HepG2 (cell line): ENCODE data around the gene TGFA. TPM values are rescaled to one million over a fixed set of nuclear protein-coding genes. Genes with fewer than 3 reads are reported as not detected.
A peak's percentile ranks its signal among the peaks of the same experiment; 100 is the strongest.

Experiments used
- ATAC-seq: fragments of 200-7000 bp; cut with Tn5 transposase; 3 replicates; pipeline ENCODE4 v1.9.1; 2020; ENCODE audit warnings: mild to moderate bottlenecking, moderate library complexity
- BruUV-seq: library from RNA; stranded (reverse); fragments of 400-500 nt; replicated peaks from 2 replicates; lab custom pipeline; 2021; lab: Mats Ljungman, UMichigan
- CTCF ChIA-PET: fragments of 300-600 bp; formaldehyde crosslinking; extraction: SDS; loops from one replicate; lab custom pipeline; 2021; ENCODE audit warnings: low total read pairs, inconsistent platforms, low intra/inter-chr PET ratio; lab: Yijun Ruan, JAX
- POLR2A ChIA-PET: fragments of 350-600 bp; sonication (Branson Sonifier 250); formaldehyde crosslinking; loops from one replicate; lab custom pipeline; 2020; ENCODE audit warnings: antibody characterized with exemption, inconsistent platforms; lab: Yijun Ruan, JAX
- DNase-seq: peaks from one replicate; pipeline ENCODE4 v3.0.0-alpha.2; 2015; ENCODE audit warnings: low spot score
- FAIRE-seq: peaks from 3 replicates; lab custom pipeline; 2011; peaks lifted over from hg19 to GRCh38; lab: Jason Lieb, UNC
- H2AFZ ChIP-seq: one replicate; pipeline ENCODE4 v1.6.1; 2011; ENCODE audit warnings: low read length, inconsistent platforms
- H3K27ac ChIP-seq: fragments of 300-600 bp; 3 replicates; pipeline ENCODE4 v1.8.0; 2011; ENCODE audit warnings: mixed run types, mild to moderate bottlenecking, mixed read lengths, low read length, inconsistent platforms; ENCODE audit not compliant: insufficient read depth; ENCODE audit errors: extremely low read length
- H3K27me3 ChIP-seq, 2 experiments: fragments of 200-600 bp in 1 of 2; 2 replicates in 1 of 2; 3 replicates in 1 of 2; pipeline versions ENCODE4 v1.6.0 to v1.8.0; 2011; ENCODE audit warnings: low read length in 2 of 2, mild to moderate bottlenecking in 2 of 2, moderate library complexity in 2 of 2, inconsistent platforms in 1 of 2; ENCODE audit not compliant: insufficient read depth in 2 of 2, control insufficient read depth in 1 of 2
- H3K36me3 ChIP-seq, 2 experiments: fragments of 200-600 bp in 1 of 2; replicated peaks in 1 of 2; 2 replicates in 1 of 2; 3 replicates in 1 of 2; pipeline versions ENCODE4 v1.5.1 to v1.8.0; 2011; ENCODE audit warnings: low read length in 2 of 2, inconsistent platforms in 1 of 2; ENCODE audit not compliant: insufficient read depth in 2 of 2, control insufficient read depth in 1 of 2
- H3K4me1 ChIP-seq: 2 replicates; pipeline ENCODE4 v1.5.1; 2012; ENCODE audit warnings: low read length, inconsistent platforms; ENCODE audit not compliant: insufficient read depth
- H3K4me2 ChIP-seq: 2 replicates; pipeline ENCODE4 v1.6.0; 2011; ENCODE audit warnings: low read depth, low read length, inconsistent platforms
- H3K4me3 ChIP-seq, 3 experiments: fragments of 200-600 bp in 1 of 3; sonication (generic), shearing (Covaris generic) in 1 of 3; replicated peaks in 1 of 3; 2 replicates each; pipeline ENCODE4 v1.5.1; 2011 to 2016; ENCODE audit warnings: low read length in 3 of 3, inconsistent platforms in 2 of 3, low read depth in 2 of 3, mild to moderate bottlenecking in 2 of 3, control low read depth in 1 of 3, mixed read lengths in 1 of 3; ENCODE audit not compliant: insufficient read depth in 1 of 3
- H3K79me2 ChIP-seq: one replicate; pipeline ENCODE4 v1.6.1; 2011; ENCODE audit warnings: low read length, inconsistent platforms; ENCODE audit not compliant: insufficient read depth
- H3K9ac ChIP-seq: 2 replicates; pipeline ENCODE4 v1.6.0; 2011; ENCODE audit warnings: mild to moderate bottlenecking, low read depth, low read length, inconsistent platforms; ENCODE audit not compliant: insufficient read depth
- H3K9me3 ChIP-seq: 2 replicates; pipeline ENCODE4 v1.5.1; 2012; ENCODE audit warnings: mild to moderate bottlenecking, low read length
- H4K20me1 ChIP-seq: 2 replicates; pipeline ENCODE4 v1.6.0; 2011; ENCODE audit warnings: inconsistent platforms, mild to moderate bottlenecking, low read length, moderate library complexity; ENCODE audit not compliant: insufficient read depth
- GATAD2A ChIP-seq: IDR thresholded peaks from 2 replicates; pipeline ENCODE4 v1.6.1; 2016
- HOXA7 ChIP-seq: sonication (generic); formaldehyde crosslinking; IDR thresholded peaks from 2 replicates; pipeline ENCODE4 v1.8.1; 2022; ENCODE audit warnings: mild to moderate bottlenecking, missing genetic modification reagents, moderate library complexity
- LCORL ChIP-seq, 2 experiments: fragments of 450-650 bp in 1 of 2; sonication (generic) in 1 of 2; formaldehyde crosslinking in 1 of 2; IDR thresholded peaks; 2 replicates each; pipeline versions ENCODE4 v1.5.0 to v1.6.1; 2017 to 2020; ENCODE audit warnings: antibody characterized with exemption in 1 of 2, missing genetic modification reagents in 1 of 2
- MTF1 ChIP-seq: sonication (generic); formaldehyde crosslinking; IDR thresholded peaks from 2 replicates; pipeline ENCODE4 v1.5.0; 2020; ENCODE audit warnings: missing genetic modification reagents
- PHF20 ChIP-seq: sonication (generic); formaldehyde crosslinking; IDR thresholded peaks from 2 replicates; pipeline ENCODE4 v1.5.0; 2020; ENCODE audit warnings: mild to moderate bottlenecking, missing genetic modification reagents
- PTBP1 ChIP-seq: fragments of 200-400 bp; formaldehyde crosslinking; IDR thresholded peaks from 2 replicates; pipeline ENCODE4 v1.6.1; 2018; ENCODE audit warnings: low read length, low read depth; ENCODE audit not compliant: poor library complexity, severe bottlenecking
- REL ChIP-seq: sonication (generic); formaldehyde crosslinking; conservative IDR thresholded peaks from 2 replicates; pipeline ENCODE4 v1.8.0; 2022; ENCODE audit warnings: mild to moderate bottlenecking, missing genetic modification reagents, moderate library complexity
- SAP130 ChIP-seq: IDR thresholded peaks from 2 replicates; pipeline ENCODE4 v1.6.1; 2016; ENCODE audit warnings: low read depth
- SP4 ChIP-seq: sonication (generic); formaldehyde crosslinking; IDR thresholded peaks from 2 replicates; pipeline ENCODE4 v1.8.1; 2023; ENCODE audit warnings: mild to moderate bottlenecking, missing genetic modification reagents
- ZNF367 ChIP-seq: sonication (generic); formaldehyde crosslinking; IDR thresholded peaks from 2 replicates; pipeline ENCODE4 v1.4.0; 2020; ENCODE audit warnings: missing genetic modification reagents, borderline replicate concordance
- ZNF713 ChIP-seq: sonication (generic); formaldehyde crosslinking; IDR thresholded peaks from 2 replicates; pipeline ENCODE4 v1.4.0; 2020; ENCODE audit warnings: mild to moderate bottlenecking, missing genetic modification reagents
- WGBS: methylation state at CpG from one replicate; pipeline ENCODE4 v1.1.6; 2017; ENCODE audit warnings: low lambda C conversion rate; 5-methylcytosine and 5-hydroxymethylcytosine counted together
- in situ Hi-C: cut with HindIII; loops from 2 replicates; pipeline ENCODE4 v1.10.0; 2017; ENCODE audit warnings: low pct_unique_long_range_greater_than_20kb; ENCODE audit not compliant: extremely low pct_ligation_motif_present
- intact Hi-C: fragments of 100-400 bp; cut with micrococcal nuclease; formaldehyde crosslinking; loops from one replicate; pipeline ENCODE4 v1.10.0; 2022; ENCODE audit not compliant: unreplicated experiment
- polyA plus RNA-seq, 8 experiments: library from polyadenylated mRNA; depleted of rRNA in 3 of 8; stranded (reverse) in 7 of 8; unstranded in 1 of 8; fragments of >200 nt; fragmentation: Illumina TruSeq in 4 of 8; extraction: Trizol in 4 of 8; gene quantifications; 2 replicates each; pipeline versions ENCODE4 v1.2.1 to v1.2.3, GENCODE V29; 2011 to 2016; ENCODE audit warnings: low read depth in 4 of 8, missing spikeins in 1 of 8, mixed read lengths in 1 of 8; ENCODE audit not compliant: insufficient read depth in 1 of 8
- total RNA-seq, 5 experiments: library from RNA; depleted of rRNA; stranded (reverse); fragments of >200 nt; fragmentation: Illumina TruSeq; extraction: Trizol; gene quantifications; 2 replicates each; pipeline ENCODE4 v1.2.3, GENCODE V29; 2016; ENCODE audit warnings: low read depth in 1 of 5
- TF ChIP-seq, protein P1 (sequence below): sonication (generic); formaldehyde crosslinking; IDR thresholded peaks from 2 replicates; pipeline ENCODE4 v1.8.1; 2023; ENCODE audit warnings: mild to moderate bottlenecking, missing genetic modification reagents, borderline replicate concordance
- TF ChIP-seq, protein P2 (sequence below): IDR thresholded peaks from 2 replicates; pipeline ENCODE4 v1.4.0; 2020; ENCODE audit warnings: mild to moderate bottlenecking, missing genetic modification reagents
- TF ChIP-seq, protein P3 (sequence below): sonication (generic); formaldehyde crosslinking; IDR thresholded peaks from 2 replicates; pipeline ENCODE4 v1.9.0; 2021; ENCODE audit warnings: missing genetic modification reagents, borderline replicate concordance
- TF ChIP-seq, protein P4 (sequence below): sonication (generic); formaldehyde crosslinking; conservative IDR thresholded peaks from 2 replicates; pipeline ENCODE4 v1.4.0; 2020; ENCODE audit warnings: missing genetic modification reagents

TGFA gene
- total and polyA plus RNA-seq, 2 of the 13 experiments (the other 11 are each of a cell fraction or from before 2014, with no cell fraction given), result 7.8 to 15.3 TPM

DNA sequence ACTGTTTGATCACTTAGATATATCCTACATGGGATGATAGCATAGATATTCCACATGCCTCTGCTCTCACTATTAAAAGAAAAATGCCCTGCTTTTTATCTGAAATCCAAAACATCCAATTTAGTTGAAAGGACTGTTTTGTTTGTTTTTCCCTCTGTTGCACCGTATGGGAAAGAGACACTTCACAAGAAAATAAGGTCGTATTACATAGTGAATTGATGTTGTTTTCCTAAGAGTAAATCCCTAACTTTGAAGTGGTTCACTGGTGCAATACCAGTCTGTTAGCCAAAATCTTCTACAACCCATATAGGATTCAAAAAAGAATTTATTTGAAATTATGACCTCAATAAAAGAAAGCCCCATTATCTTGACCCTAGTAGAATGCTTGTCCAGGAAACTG, 18.1 kb downstream of the TGFA start:
- DNase-seq, result peak; percentile 41
- no peaks in the 10 kb centered on the region for H3K36me3 ChIP-seq
- ChIA-PET POLR2A (interaction anchor here (0.8 kb wide), 1 partner anchor 17 kb away, joined by 3 read pairs; no protein-coding TSS in a partner anchor), CTCF (no interaction called here)
- no peak for FAIRE-seq
- peaks cover 26% of the 10 kb centered on the region for H3K79me2 ChIP-seq
- no peak overlapping the region for H2AFZ ChIP-seq
- H3K4me1 ChIP-seq, result peaks cover 46% of the 10 kb centered on the region
- H3K27ac ChIP-seq, result no peak overlapping the region
- H3K4me3 ChIP-seq, result no peak overlapping the region
- BruUV-seq, result no TSS peak
- peaks cover 10% of the 10 kb centered on the region; the same call in 1 of the 2 replicates for H3K9me3 ChIP-seq
- H3K4me2 ChIP-seq, result no peak overlapping the region
- intact Hi-C loops (no loop called here), in situ Hi-C loops (no loop called here)
- H4K20me1 ChIP-seq, result no peaks in the 10 kb centered on the region
- no peak overlapping the region for H3K9ac ChIP-seq
- H3K27me3 ChIP-seq, result no peaks in the 10 kb centered on the region
- 3% methylated on average over 2 of the region's 2 CpGs for WGBS
- no peak; the same call in 2 of the 3 replicates for ATAC-seq
- TF ChIP-seq, protein P1, sequence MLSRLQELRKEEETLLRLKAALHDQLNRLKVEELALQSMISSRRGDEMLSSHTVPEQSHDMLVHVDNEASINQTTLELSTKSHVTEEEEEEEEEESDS (CRISPR knock-in tag), result no peak
- no peak for TF ChIP-seq REL
- no peak for TF ChIP-seq HOXA7 (CRISPR knock-in tag)
- no peak for TF ChIP-seq PHF20
- TF ChIP-seq PTBP1, result no peak
- TF ChIP-seq ZNF713 (CRISPR knock-in tag), result no peak
- no peak for TF ChIP-seq SP4 (CRISPR knock-in tag)
- peak; percentile 43 for TF ChIP-seq GATAD2A
- 0 out of 2 replicates have a peak, but pooled peaks have one; percentile 14 for TF ChIP-seq SAP130 (CRISPR knock-in tag)
- TF ChIP-seq, protein P2, sequence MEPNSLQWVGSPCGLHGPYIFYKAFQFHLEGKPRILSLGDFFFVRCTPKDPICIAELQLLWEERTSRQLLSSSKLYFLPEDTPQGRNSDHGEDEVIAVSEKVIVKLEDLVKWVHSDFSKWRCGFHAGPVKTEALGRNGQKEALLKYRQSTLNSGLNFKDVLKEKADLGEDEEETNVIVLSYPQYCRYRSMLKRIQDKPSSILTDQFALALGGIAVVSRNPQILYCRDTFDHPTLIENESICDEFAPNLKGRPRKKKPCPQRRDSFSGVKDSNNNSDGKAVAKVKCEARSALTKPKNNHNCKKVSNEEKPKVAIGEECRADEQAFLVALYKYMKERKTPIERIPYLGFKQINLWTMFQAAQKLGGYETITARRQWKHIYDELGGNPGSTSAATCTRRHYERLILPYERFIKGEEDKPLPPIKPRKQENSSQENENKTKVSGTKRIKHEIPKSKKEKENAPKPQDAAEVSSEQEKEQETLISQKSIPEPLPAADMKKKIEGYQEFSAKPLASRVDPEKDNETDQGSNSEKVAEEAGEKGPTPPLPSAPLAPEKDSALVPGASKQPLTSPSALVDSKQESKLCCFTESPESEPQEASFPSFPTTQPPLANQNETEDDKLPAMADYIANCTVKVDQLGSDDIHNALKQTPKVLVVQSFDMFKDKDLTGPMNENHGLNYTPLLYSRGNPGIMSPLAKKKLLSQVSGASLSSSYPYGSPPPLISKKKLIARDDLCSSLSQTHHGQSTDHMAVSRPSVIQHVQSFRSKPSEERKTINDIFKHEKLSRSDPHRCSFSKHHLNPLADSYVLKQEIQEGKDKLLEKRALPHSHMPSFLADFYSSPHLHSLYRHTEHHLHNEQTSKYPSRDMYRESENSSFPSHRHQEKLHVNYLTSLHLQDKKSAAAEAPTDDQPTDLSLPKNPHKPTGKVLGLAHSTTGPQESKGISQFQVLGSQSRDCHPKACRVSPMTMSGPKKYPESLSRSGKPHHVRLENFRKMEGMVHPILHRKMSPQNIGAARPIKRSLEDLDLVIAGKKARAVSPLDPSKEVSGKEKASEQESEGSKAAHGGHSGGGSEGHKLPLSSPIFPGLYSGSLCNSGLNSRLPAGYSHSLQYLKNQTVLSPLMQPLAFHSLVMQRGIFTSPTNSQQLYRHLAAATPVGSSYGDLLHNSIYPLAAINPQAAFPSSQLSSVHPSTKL (CRISPR knock-in tag), result peak; percentile 57
- no peak for TF ChIP-seq ZNF367 (CRISPR knock-in tag)
- TF ChIP-seq MTF1, result no peak
- TF ChIP-seq LCORL (IDR thresholded peaks at IDR 0.05), result no peak
- no peak for TF ChIP-seq LCORL (CRISPR knock-in tag; IDR thresholded peaks at IDR 0.05)
- TF ChIP-seq, protein P3, sequence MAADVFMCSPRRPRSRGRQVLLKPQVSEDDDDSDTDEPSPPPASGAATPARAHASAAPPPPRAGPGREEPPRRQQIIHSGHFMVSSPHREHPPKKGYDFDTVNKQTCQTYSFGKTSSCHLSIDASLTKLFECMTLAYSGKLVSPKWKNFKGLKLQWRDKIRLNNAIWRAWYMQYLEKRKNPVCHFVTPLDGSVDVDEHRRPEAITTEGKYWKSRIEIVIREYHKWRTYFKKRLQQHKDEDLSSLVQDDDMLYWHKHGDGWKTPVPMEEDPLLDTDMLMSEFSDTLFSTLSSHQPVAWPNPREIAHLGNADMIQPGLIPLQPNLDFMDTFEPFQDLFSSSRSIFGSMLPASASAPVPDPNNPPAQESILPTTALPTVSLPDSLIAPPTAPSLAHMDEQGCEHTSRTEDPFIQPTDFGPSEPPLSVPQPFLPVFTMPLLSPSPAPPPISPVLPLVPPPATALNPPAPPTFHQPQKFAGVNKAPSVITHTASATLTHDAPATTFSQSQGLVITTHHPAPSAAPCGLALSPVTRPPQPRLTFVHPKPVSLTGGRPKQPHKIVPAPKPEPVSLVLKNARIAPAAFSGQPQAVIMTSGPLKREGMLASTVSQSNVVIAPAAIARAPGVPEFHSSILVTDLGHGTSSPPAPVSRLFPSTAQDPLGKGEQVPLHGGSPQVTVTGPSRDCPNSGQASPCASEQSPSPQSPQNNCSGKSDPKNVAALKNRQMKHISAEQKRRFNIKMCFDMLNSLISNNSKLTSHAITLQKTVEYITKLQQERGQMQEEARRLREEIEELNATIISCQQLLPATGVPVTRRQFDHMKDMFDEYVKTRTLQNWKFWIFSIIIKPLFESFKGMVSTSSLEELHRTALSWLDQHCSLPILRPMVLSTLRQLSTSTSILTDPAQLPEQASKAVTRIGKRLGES (CRISPR knock-in tag), result no peak
- TF ChIP-seq, protein P4, sequence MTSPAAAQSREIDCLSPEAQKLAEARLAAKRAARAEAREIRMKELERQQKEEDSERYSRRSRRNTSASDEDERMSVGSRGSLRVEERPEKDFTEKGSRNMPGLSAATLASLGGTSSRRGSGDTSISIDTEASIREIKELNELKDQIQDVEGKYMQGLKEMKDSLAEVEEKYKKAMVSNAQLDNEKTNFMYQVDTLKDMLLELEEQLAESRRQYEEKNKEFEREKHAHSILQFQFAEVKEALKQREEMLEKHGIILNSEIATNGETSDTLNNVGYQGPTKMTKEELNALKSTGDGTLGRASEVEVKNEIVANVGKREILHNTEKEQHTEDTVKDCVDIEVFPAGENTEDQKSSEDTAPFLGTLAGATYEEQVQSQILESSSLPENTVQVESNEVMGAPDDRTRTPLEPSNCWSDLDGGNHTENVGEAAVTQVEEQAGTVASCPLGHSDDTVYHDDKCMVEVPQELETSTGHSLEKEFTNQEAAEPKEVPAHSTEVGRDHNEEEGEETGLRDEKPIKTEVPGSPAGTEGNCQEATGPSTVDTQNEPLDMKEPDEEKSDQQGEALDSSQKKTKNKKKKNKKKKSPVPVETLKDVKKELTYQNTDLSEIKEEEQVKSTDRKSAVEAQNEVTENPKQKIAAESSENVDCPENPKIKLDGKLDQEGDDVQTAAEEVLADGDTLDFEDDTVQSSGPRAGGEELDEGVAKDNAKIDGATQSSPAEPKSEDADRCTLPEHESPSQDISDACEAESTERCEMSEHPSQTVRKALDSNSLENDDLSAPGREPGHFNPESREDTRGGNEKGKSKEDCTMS (CRISPR knock-in tag), result no peak
